Activated CD4-positive, alpha-beta T cell treated with anti-CD3 and anti-CD28 coated beads, Interleukin-2, amount 50 U/mL, for 4 hours (primary cell): Measurements from ENCODE around the gene ENTPD3.
"Not testable (repeated sequence)": the region's sequence is repeated elsewhere in the genome, so short reads cannot be mapped to it uniquely, and the experiment has no call there.

Experiments
- DNase-seq, 2 experiments: peaks; one replicate each; pipeline ENCODE4 v3.0.0-alpha.2; 2020

The ENTPD3 gene

GRCh38 chr3:40462838-40463237 lies 75.9 kb downstream of the ENTPD3 start:
- DNase-seq = not testable (repeated sequence)

GRCh38 chr3:40463579-40463978 lies 76.6 kb downstream of the ENTPD3 start:
- no peak for DNase-seq

- DNase-seq = no peak
Measured at GRCh38 chr3:40464339-40465110, 77.5 kb downstream of the ENTPD3 start.

- no peak for DNase-seq
Measured at GRCh38 chr3:40465111-40465407, 78.1 kb downstream of the ENTPD3 start.

GRCh38 chr3:40465456-40465855 lies 78.5 kb downstream of the ENTPD3 start:
- no peak for DNase-seq

- no peak for DNase-seq
Measured at GRCh38 chr3:40468018-40468417, 81.0 kb downstream of the ENTPD3 start.

GRCh38 chr3:40470701-40471100 lies 83.7 kb downstream of the ENTPD3 start:
- DNase-seq = no peak

- DNase-seq = peak; percentile 32 to 42
Measured at GRCh38 chr3:40476478-40477470, 89.8 kb downstream of the ENTPD3 start, which contains the start of gene ZNF619. Gene ZNF619, plus strand, starts transcription at chr3:40477122. Its CDS starts 858 bp downstream, at chr3:40477980.

- no peak for DNase-seq
Measured at GRCh38 chr3:40477666-40478065, 90.7 kb downstream of the ENTPD3 start.
